GM10266 (cell line): ENCODE measurements around the gene BTBD19.

Experiments
- DNase-seq: peaks from one replicate; pipeline ENCODE4 v3.0.0; 2012; ENCODE audit errors: extremely low spot score
- TF ChIP-seq, protein P1 (sequence below): IDR thresholded peaks from 2 replicates; pipeline ENCODE4 v1.5.1; 2012; ENCODE audit warnings: mild to moderate bottlenecking, low read depth; ENCODE audit not compliant: control insufficient read depth, insufficient read depth; ENCODE audit errors: missing control alignments

BTBD19 gene

DNA sequence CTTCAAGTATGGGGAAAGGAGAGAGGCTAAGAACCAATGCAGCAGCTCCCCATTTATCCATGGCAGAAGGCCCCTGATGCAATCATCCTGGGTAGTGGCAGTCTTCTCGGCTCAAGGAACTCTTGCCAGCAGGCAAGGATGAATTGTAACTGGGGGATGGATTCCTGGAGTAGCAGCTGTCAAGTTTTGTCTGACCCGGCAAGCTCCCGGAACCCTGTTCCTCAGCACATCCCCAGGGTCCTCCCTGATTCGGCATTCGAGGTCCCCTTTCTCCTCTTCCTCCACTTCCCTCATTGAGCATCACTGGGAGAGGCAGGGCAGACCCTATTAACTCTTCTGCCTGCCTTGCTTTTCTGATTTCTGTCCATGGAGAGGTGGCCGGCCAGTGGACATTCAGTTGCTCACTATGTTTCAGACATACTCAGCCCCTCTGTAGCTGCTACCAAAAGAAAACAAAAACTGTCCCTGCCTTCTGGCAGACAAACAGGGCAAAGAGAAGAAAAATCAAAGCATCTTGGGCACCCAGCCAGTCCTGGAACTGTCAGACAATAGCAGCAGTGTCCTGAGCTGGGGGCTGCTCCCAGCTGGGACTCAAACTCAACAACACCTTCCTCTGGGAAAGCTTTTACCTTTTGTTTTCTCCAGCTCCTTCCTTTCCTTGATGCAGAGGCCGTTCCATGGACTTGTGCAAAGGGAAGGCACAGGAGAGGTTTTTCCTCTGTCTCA is 40.3 kb downstream of the BTBD19 start:
- TF ChIP-seq, protein P1, sequence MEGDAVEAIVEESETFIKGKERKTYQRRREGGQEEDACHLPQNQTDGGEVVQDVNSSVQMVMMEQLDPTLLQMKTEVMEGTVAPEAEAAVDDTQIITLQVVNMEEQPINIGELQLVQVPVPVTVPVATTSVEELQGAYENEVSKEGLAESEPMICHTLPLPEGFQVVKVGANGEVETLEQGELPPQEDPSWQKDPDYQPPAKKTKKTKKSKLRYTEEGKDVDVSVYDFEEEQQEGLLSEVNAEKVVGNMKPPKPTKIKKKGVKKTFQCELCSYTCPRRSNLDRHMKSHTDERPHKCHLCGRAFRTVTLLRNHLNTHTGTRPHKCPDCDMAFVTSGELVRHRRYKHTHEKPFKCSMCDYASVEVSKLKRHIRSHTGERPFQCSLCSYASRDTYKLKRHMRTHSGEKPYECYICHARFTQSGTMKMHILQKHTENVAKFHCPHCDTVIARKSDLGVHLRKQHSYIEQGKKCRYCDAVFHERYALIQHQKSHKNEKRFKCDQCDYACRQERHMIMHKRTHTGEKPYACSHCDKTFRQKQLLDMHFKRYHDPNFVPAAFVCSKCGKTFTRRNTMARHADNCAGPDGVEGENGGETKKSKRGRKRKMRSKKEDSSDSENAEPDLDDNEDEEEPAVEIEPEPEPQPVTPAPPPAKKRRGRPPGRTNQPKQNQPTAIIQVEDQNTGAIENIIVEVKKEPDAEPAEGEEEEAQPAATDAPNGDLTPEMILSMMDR: no peak
- no peak for DNase-seq

DNA sequence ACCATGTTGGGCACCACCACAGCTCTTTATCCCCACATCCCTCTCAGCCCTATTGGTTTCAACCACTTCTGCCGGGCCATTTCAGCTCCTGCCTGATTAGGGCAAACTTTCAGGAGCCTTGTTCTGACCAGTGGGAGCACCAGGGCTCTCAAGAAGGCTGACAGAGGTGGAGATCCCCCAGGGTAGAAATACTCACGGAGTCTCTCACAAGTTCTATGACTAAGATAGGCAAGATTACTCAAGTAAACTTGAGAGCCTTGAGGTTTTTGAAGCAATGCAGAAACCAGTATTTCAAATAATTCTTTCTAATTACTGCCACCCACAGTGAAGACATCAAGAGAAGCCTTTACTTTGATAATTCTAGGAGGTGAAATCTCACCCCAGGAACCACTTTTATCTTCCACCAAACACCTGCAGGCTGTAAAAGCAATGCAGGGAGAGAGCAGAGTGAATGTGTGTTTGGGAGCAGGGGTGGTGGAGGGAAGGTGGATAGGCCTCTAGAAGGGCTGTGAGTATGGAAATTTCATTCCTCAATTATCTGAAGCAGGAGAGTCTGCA is 41.3 kb downstream of the BTBD19 start:
- DNase-seq: no peak
- TF ChIP-seq, protein P1: no peak

DNA sequence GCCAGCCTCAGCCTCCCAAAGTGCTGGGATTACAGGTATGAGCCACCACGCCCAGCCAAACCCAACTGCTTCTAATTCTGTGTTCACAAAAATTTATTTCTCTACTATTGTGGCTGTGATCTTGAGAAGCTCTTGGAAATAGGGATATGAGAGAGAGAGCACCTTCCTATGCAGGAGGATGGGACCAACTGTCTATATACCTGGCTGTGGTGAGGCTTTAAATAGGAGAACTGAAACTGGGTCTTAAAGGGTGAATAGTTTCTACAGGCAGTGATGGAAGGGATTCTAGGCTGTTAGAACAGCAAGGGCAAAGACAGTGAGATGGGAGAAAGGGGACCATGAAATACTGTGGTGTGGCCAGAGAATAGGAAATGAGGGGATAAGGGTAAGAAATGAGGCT is 43.0 kb downstream of the BTBD19 start:
- TF ChIP-seq, protein P1: no peak
- DNase-seq: no peak

DNA sequence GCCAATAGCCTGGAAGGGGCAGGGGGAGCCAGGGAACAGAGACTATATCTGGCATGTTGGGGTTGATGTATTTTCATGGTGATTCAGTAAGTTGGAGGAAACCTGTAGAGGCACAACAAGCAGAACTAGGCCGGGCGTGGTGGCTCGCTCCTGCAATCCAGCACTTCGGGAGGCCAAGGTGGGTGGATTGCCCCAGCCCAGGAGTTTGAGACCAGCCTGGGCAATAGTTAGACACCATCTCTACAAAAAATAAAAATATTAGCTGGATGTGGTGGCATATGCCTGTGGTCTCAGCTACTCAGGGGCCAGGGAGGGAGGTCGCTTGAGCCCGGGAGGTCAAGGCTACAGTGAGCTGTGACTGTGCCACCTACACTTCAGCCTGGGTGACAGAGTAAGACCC is 44.9 kb downstream of the BTBD19 start:
- no peak for DNase-seq
- TF ChIP-seq, protein P1: no peak

DNA sequence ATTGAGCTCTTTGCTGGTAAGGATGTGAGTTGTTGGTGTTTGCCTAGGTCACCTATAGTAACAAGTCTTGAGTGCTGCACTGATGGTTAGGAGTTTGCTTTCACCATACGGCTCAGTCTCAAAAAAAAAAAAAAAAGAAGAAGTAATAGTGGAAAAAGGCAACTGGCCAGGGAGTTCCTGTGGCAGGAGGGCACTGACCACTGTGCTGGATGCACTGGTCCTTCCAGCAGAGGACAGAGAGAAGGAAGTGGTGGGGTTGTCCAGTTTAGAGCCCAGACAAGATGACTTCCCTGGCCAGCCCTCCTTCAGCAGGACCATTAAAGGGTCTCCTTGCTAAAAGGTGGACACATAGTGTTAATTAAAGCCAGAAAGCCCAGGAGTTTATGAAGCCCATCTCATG is 46.6 kb downstream of the BTBD19 start:
- TF ChIP-seq, protein P1: no peak
- DNase-seq: no peak

DNA sequence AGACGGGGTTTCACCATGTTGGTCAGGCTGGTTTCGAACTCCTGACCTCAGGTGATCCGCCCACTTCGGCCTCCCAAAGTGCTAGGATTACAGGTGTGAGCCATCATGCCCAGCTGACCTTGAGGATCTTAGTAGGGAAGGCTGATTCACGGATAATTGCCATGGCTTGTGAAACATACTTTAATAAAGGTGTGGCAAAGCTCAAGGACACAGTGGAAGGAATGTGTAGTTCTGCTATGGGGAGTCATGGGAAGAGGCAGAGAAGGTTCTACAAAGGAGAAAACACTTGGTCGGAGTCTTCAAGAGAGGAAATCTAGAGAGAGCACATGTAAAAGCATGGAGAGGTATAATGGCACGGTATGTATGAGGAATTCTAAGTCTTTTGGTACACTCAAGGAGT is 47.4 kb downstream of the BTBD19 start:
- TF ChIP-seq, protein P1: no peak
- no peak for DNase-seq

DNA sequence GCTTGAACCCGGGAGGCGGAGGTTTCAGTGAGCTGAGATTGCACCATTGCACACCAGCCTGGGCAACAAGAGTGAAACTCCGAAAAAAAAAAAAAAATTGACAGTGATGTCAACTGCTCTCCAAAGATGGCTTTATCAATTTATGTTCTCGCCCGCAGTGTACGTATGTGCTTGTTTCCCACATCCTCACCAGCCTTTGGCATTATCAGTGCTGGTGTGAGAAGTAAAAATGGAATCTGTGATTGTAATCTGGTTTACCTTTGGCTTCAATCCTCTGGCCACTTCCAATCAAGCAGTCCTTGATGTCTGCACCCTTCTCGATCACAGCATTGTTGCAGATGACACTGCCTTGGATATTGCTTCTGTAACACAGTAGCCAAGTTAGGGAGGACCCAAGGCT is 49.1 kb downstream of the BTBD19 start:
- no peak for DNase-seq
- TF ChIP-seq, protein P1: no peak
